Thoracic aorta (tissue), 2 donors: ENCODE measurements around the gene LRSAM1. TPM values are rescaled to one million over a fixed set of nuclear protein-coding genes. Genes with fewer than 3 reads are reported as not detected.
A peak's percentile ranks its signal among the peaks of the same experiment; 100 is the strongest.

Source experiments
- ATAC-seq: fragments of 150-250 bp; one replicate; pipeline ENCODE4 v1.8.0; 2017; ENCODE audit warnings: low read depth; ENCODE audit not compliant: insufficient number of reproducible peaks, low FRiP score
- DNase-seq: peaks from one replicate; pipeline ENCODE4 v3.0.0-alpha.2; 2020; ENCODE audit warnings: low spot score
- H3K27ac ChIP-seq, 2 donors: fragments of 200-600 bp; sonication (generic); 1 replicate in 1 of 2; 2 replicates in 1 of 2; pipeline ENCODE4 v1.5.1; 2016; ENCODE audit warnings: mild to moderate bottlenecking in 2 of 2, moderate library complexity in 2 of 2
- H3K27me3 ChIP-seq: fragments of 200-600 bp; sonication (generic); replicated peaks from 2 replicates; pipeline ENCODE4 v1.6.0; 2016; ENCODE audit warnings: mild to moderate bottlenecking; ENCODE audit not compliant: insufficient read depth
- H3K36me3 ChIP-seq: fragments of 200-600 bp; sonication (generic); one replicate; pipeline ENCODE4 v1.5.1; 2016
- H3K4me1 ChIP-seq, 2 donors: fragments of 200-600 bp; sonication (generic); 1 replicate in 1 of 2; 2 replicates in 1 of 2; pipeline versions ENCODE4 v1.5.1 to v1.6.0; 2016; ENCODE audit warnings: low read depth in 2 of 2, mild to moderate bottlenecking in 1 of 2; ENCODE audit not compliant: control insufficient read depth in 1 of 2
- H3K4me3 ChIP-seq: fragments of 200-600 bp; sonication (generic); 2 replicates; pipeline ENCODE4 v1.5.1; 2016; ENCODE audit warnings: mild to moderate bottlenecking
- H3K9me3 ChIP-seq: fragments of 200-600 bp; sonication (generic); 2 replicates; pipeline ENCODE4 v1.5.1; 2016
- total RNA-seq, 2 donors: library from RNA; depleted of rRNA; stranded (reverse); fragments of >200 nt; gene quantifications; one replicate each; pipeline versions ENCODE4 v1.1.0 to v1.2.3, GENCODE V29; 2016
- TF ChIP-seq, protein P1 (sequence below): fragments of 200-600 bp; sonication (generic); IDR thresholded peaks from one replicate; pipeline ENCODE4 v1.5.1; 2019; ENCODE audit warnings: antibody characterized with exemption

LRSAM1 gene
- total RNA-seq, 2 donors from 2014 or later, result 16.4 to 22.6 TPM

DNA sequence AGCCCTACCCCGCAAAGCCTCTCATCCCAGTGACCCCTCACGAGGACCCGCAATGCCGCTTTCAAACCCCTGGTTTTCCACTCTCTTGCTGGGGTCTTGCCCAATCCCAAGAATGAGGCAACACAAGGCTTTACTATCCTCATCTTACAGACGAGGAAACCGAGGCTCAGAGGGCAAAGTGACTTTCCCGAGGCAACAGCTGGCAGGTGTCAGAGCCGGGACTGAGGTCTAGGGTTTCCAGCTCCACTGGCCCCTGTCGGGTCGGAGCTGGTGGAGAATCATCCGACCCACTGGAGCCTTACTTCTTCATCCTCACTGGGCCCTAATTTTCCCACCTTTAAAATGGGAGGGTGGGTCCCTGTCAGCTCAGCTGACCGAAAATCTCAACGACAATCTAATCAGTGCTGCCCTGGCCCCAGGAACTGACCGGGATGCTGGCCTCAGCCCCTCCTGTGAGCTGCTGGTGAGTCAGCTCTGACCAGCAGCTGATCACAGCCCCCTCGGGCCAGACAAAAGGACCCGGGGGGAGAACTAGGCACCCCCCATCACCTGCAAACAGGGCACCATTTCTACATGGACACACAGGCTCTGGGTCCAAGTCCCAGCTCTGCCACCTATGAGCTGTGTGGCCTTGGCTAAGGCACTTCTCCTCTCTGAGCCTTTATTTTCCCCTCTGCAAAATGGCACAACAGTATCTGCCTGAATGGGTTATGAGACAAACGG is 88.1 kb downstream of the LRSAM1 start:
- Histone ChIP-seq H3K9me3 (no peaks in the 10 kb centered on the region), H3K36me3 (no peaks in the 10 kb centered on the region), H3K27ac (peak overlapping the region; percentile 43 to 90), H3K4me1 (peaks cover 71 to 99% of the 10 kb centered on the region in 2 donors), H3K4me3 (peak overlapping the region; percentile 12), H3K27me3 (no peaks in the 10 kb centered on the region)
- TF ChIP-seq, protein P1, sequence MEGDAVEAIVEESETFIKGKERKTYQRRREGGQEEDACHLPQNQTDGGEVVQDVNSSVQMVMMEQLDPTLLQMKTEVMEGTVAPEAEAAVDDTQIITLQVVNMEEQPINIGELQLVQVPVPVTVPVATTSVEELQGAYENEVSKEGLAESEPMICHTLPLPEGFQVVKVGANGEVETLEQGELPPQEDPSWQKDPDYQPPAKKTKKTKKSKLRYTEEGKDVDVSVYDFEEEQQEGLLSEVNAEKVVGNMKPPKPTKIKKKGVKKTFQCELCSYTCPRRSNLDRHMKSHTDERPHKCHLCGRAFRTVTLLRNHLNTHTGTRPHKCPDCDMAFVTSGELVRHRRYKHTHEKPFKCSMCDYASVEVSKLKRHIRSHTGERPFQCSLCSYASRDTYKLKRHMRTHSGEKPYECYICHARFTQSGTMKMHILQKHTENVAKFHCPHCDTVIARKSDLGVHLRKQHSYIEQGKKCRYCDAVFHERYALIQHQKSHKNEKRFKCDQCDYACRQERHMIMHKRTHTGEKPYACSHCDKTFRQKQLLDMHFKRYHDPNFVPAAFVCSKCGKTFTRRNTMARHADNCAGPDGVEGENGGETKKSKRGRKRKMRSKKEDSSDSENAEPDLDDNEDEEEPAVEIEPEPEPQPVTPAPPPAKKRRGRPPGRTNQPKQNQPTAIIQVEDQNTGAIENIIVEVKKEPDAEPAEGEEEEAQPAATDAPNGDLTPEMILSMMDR, result no peak
- DNase-seq (no peak), ATAC-seq (no peak)

DNA sequence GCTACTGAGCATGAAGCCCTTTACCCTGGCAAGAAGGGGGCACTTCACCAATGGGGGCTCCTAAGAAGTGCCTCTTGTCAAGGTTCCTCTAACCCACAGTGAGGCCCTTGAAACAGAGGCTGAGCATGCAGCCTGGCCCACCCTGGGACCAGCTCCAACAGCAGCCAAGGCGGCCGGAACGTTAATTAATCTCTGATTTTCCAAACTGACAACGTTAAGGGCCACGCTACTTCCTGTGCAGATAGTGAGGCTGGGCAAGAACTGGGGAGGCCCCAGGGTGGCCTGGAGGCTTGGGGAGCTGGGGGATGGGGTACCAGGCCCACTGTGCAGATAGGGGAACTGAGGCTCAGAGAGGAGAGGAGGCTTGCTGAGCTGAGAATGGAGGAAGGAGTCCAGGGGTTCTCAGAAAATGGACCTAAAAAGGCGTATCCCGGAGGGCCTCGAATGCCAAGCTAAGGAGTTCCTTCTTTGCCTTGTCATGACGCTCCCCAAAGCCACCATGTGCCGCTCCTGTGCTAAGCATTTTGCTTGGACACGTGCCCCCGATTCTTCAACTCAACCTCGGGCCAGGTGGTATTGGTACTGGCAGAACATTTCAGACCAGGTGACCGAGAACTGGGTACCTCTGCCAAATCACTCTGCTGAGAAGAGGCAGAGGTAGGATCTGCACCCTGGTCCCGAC is 88.8 kb downstream of the LRSAM1 start:
- H3K4me1 ChIP-seq, result peaks cover 69 to 99% of the 10 kb centered on the region in 2 donors
- H3K9me3 ChIP-seq, result no peaks in the 10 kb centered on the region
- DNase-seq, result no peak
- TF ChIP-seq, protein P1, result no peak
- ATAC-seq, result no peak
- H3K27ac ChIP-seq, result peak overlapping the region; percentile 43 to 90
- H3K27me3 ChIP-seq, result no peaks in the 10 kb centered on the region
- peak overlapping the region; percentile 12 for H3K4me3 ChIP-seq
- H3K36me3 ChIP-seq, result no peaks in the 10 kb centered on the region

DNA sequence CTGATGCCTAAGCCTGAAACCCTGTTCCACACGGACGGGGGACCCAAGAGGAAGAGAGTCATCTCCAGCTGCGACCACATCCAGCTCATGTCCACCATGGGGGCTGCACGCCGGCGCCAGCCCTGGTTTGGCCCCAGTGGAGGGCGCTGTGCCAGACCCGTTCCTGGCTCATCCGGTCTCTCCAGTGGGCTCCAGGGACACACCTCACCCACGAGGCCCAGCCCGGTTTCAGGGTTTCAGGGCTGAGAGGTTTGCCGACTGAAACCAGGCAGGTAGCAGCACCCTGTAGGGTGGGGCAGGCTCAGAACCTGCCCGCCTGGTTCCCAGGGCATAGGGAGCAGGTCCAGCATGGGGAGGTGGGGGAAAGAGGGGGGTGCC is 89.3 kb downstream of the LRSAM1 start:
- TF ChIP-seq, protein P1, result no peak
- H3K4me1 ChIP-seq, result peaks cover 70 to 99% of the 10 kb centered on the region in 2 donors
- no peaks in the 10 kb centered on the region for H3K36me3 ChIP-seq
- DNase-seq (no peak), ATAC-seq (no peak)
- H3K4me3 ChIP-seq, result no peak overlapping the region
- H3K27ac ChIP-seq, result peak overlapping the region; percentile 0 to 90
- no peaks in the 10 kb centered on the region for H3K27me3 ChIP-seq
- H3K9me3 ChIP-seq, result no peaks in the 10 kb centered on the region

DNA sequence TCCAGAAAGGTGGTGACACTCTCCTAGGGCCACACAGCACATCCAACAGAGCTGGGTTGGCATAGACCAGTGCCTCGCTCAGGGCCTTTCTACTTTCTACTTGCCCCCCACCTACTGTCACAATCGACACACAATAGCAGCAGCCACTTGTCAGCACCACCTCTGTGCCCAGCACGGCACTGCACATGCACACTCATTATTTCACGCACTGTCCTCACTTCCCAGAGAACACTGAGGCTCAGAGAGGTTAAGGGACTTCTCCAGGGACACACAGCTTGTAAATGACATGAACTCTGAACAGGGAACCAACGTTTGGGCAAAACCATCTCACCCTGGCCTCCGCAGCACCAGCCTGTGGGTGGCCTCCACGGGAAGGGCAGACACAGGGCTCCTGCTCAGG is 89.9 kb downstream of the LRSAM1 start:
- DNase-seq (no peak), ATAC-seq (no peak)
- no peak overlapping the region for H3K4me3 ChIP-seq
- no peaks in the 10 kb centered on the region for H3K36me3 ChIP-seq
- no peaks in the 10 kb centered on the region for H3K9me3 ChIP-seq
- peaks cover 69 to 99% of the 10 kb centered on the region in 2 donors for H3K4me1 ChIP-seq
- TF ChIP-seq, protein P1, result no peak
- H3K27ac ChIP-seq, result peak overlapping the region; percentile 69 to 90
- H3K27me3 ChIP-seq, result no peaks in the 10 kb centered on the region

DNA sequence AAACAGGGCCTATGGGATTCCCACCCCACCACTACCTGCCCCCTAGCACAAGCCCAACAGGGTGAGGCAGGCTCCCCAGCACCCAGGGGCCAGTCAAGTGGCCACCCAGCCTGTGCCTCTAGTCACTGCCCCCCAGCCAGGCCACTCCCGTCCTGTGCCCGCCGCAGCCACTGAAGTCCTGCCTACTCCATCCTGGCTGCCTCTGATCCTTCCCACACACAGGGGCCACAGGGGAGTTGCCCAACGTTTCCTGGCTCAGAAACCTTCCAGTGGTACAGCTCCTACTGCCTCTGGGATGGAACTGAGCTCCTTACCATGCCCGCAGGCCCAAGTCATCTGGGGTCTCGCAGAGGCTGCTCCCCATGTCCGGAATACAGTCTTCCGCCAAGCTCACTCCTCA is 90.6 kb downstream of the LRSAM1 start:
- DNase-seq (peak; percentile 78), ATAC-seq (peak; percentile 66)
- Histone ChIP-seq H3K4me3 (peak overlapping the region; percentile 49), H3K27ac (peak overlapping the region; percentile 82 to 90), H3K27me3 (no peaks in the 10 kb centered on the region), H3K36me3 (no peaks in the 10 kb centered on the region), H3K9me3 (no peaks in the 10 kb centered on the region), H3K4me1 (peaks cover 62 to 97% of the 10 kb centered on the region in 2 donors)
- TF ChIP-seq, protein P1, result no peak
